SU-DHL-6 (cell line): ENCODE data around the gene F8.

Source experiments
- H2AFZ ChIP-seq: fragments of 200-600 bp; sonication (generic); 2 replicates; pipeline ENCODE4 v1.6.1; 2014; ENCODE audit warnings: low read depth, mild to moderate bottlenecking, moderate library complexity, mixed read lengths, antibody characterized with exemption, low read length; ENCODE audit not compliant: severe bottlenecking
- H3F3A ChIP-seq: fragments of 200-600 bp; shearing (Covaris generic); 2 replicates; pipeline ENCODE4 v1.6.0; 2016; ENCODE audit warnings: antibody characterized with exemption, mild to moderate bottlenecking; ENCODE audit not compliant: insufficient read depth
- H3K27ac ChIP-seq: fragments of 200-600 bp; sonication (generic); 2 replicates; pipeline ENCODE4 v1.5.1; 2016; ENCODE audit warnings: low read depth, mild to moderate bottlenecking, low read length, moderate library complexity, mixed read lengths
- H3K27me3 ChIP-seq: fragments of 200-600 bp; sonication (generic), shearing (Covaris generic); 2 replicates; pipeline ENCODE4 v1.6.0; 2014; ENCODE audit warnings: mild to moderate bottlenecking, low read length
- H3K36me3 ChIP-seq: fragments of 200-600 bp; sonication (generic); 2 replicates; pipeline ENCODE4 v1.6.1; 2014; ENCODE audit warnings: mild to moderate bottlenecking, low read length, mixed read lengths
- H3K4me2 ChIP-seq: fragments of 300-600, 200-600 bp; shearing (Covaris generic), sonication (generic); 2 replicates; pipeline ENCODE4 v1.6.0; 2014; ENCODE audit warnings: low read length, low read depth, mild to moderate bottlenecking; ENCODE audit not compliant: poor library complexity, severe bottlenecking
- H3K4me3 ChIP-seq: fragments of 200-600 bp; sonication (generic); 2 replicates; pipeline ENCODE4 v1.5.1; 2014; ENCODE audit warnings: antibody characterized with exemption, low read length, mild to moderate bottlenecking, mixed read lengths; ENCODE audit not compliant: insufficient read depth, poor library complexity, severe bottlenecking
- H3K79me2 ChIP-seq: fragments of 200-600 bp; sonication (generic); 2 replicates; pipeline ENCODE4 v1.6.1; 2014; ENCODE audit warnings: mild to moderate bottlenecking, low read length, moderate library complexity; ENCODE audit not compliant: insufficient read depth
- H3K9ac ChIP-seq: fragments of 200-600 bp; sonication (generic); 2 replicates; pipeline ENCODE4 v1.7.0; 2014; ENCODE audit warnings: mild to moderate bottlenecking, low read length
- H3K9me2 ChIP-seq: fragments of 200-600 bp; sonication (generic); replicated peaks from 2 replicates; pipeline ENCODE4 v1.6.1; 2014; ENCODE audit warnings: low read length; ENCODE audit not compliant: insufficient read depth
- H3K9me3 ChIP-seq: fragments of 200-600 bp; sonication (generic); 2 replicates; pipeline ENCODE4 v1.6.1; 2014; ENCODE audit warnings: low read length, mixed read lengths; ENCODE audit not compliant: insufficient read depth
- H4K20me1 ChIP-seq: fragments of 200-600 bp; sonication (generic); 2 replicates; pipeline ENCODE4 v1.6.1; 2014; ENCODE audit warnings: low read depth, mild to moderate bottlenecking, antibody characterized with exemption, low read length, moderate library complexity, mixed read lengths
- EZH2phosphoT487 ChIP-seq: fragments of 200-600 bp; sonication (generic), shearing (Covaris generic); conservative IDR thresholded peaks from 2 replicates; pipeline ENCODE4 v1.6.1; 2018; ENCODE audit warnings: mild to moderate bottlenecking, antibody characterized with exemption, low read length, moderate library complexity, mixed read lengths
- TF ChIP-seq, protein P1 (sequence below): fragments of 200-600 bp; sonication (generic); IDR thresholded peaks from one replicate; pipeline ENCODE4 v1.5.1; 2017; ENCODE audit warnings: antibody characterized with exemption, mild to moderate bottlenecking, low read length, moderate library complexity; ENCODE audit not compliant: insufficient read depth, poor library complexity, severe bottlenecking

Gene F8

DNA sequence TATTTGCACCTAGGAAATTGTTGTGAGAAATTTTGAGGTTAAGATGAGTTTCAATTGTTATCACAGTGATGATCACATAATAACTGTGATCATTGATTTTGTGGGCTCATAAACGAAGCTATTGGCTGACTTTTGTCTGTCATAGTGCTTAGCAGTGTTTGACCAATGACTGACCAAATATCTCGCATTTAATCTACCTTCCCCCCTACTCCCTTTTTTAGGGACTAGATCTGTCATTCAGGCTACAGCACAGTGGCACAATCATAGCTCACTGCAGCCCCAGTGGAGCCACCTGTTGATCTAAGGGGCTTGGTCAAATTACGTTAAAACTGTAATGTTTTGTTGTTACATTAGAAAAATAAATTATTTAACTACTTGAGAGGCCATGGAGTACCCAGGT, 5.6 kb upstream of the F8 start:
- peaks cover 12% of the 10 kb centered on the region for H3F3A ChIP-seq
- TF ChIP-seq, protein P1, sequence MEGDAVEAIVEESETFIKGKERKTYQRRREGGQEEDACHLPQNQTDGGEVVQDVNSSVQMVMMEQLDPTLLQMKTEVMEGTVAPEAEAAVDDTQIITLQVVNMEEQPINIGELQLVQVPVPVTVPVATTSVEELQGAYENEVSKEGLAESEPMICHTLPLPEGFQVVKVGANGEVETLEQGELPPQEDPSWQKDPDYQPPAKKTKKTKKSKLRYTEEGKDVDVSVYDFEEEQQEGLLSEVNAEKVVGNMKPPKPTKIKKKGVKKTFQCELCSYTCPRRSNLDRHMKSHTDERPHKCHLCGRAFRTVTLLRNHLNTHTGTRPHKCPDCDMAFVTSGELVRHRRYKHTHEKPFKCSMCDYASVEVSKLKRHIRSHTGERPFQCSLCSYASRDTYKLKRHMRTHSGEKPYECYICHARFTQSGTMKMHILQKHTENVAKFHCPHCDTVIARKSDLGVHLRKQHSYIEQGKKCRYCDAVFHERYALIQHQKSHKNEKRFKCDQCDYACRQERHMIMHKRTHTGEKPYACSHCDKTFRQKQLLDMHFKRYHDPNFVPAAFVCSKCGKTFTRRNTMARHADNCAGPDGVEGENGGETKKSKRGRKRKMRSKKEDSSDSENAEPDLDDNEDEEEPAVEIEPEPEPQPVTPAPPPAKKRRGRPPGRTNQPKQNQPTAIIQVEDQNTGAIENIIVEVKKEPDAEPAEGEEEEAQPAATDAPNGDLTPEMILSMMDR, result no peak
- no peak for TF ChIP-seq EZH2phosphoT487
- H3K27ac ChIP-seq, result peak overlapping the region; percentile 98
- peak overlapping the region; percentile 24 for H2AFZ ChIP-seq
- peak overlapping the region; percentile 90 for H3K4me3 ChIP-seq
- H4K20me1 ChIP-seq, result no peaks in the 10 kb centered on the region
- no peaks in the 10 kb centered on the region for H3K36me3 ChIP-seq
- H3K27me3 ChIP-seq, result no peaks in the 10 kb centered on the region
- peak overlapping the region; percentile 87 for H3K9ac ChIP-seq
- H3K9me3 ChIP-seq, result no peaks in the 10 kb centered on the region
- peak overlapping the region; percentile 79 for H3K4me2 ChIP-seq
- H3K9me2 ChIP-seq, result no peaks in the 10 kb centered on the region
- H3K79me2 ChIP-seq, result peaks cover 33% of the 10 kb centered on the region

GRCh38 chrX:155027509-155028066, 5.1 kb upstream of the F8 start:
- Histone ChIP-seq H4K20me1 (no peaks in the 10 kb centered on the region), H3K9me2 (no peaks in the 10 kb centered on the region), H3K4me3 (peak overlapping the region; percentile 90), H3F3A (peaks cover 12% of the 10 kb centered on the region), H3K9me3 (no peaks in the 10 kb centered on the region), H3K79me2 (peaks cover 33% of the 10 kb centered on the region), H3K4me2 (peak overlapping the region; percentile 79), H3K9ac (peak overlapping the region; percentile 87), H2AFZ (peak overlapping the region; percentile 51), H3K27ac (peak overlapping the region; percentile 98), H3K27me3 (no peaks in the 10 kb centered on the region), H3K36me3 (no peaks in the 10 kb centered on the region)
- TF ChIP-seq, protein P1, result no peak
- no peak for TF ChIP-seq EZH2phosphoT487

DNA sequence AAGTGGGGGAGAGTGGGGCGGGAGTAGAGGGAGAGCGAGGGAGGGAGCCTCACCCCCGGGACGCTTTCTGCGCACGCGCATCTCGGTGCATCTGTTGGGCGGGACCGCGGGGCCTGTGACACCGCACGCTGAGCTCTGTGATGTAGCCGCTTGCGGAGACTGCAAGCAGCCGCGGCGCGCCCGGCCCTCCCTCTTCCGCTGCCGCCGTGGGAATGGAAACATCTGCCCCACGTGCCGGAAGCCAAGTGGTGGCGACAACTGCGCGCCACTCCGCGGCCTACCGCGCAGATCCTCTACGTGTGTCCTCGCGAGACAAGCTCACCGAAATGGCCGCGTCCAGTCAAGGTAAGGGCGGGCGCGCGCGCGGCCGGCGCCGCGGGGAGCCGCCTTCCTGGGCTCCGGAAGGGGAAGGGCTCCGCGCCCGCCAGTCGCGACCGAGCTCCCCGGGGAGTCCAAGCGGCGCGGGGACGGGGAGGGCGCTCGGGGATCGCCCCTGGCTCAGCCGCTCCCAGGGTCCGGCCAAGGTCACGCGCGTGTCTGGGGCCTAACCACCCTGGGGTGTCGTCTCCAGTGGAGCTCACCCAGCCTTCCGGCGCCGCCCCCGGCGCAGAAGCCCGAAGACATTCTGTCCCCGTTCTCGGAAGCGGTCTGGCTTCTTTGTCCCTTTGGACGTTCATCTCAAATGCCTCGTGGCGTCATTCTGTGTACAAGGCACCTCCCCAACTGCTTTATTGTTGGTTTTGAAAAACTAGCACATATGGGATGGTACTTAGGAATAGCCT, 4.4 kb upstream of the F8 start, which contains the start of gene FUNDC2:
Gene FUNDC2, plus strand, starts transcription at position 118 of the 782 bp plus-strand sequence. Its CDS starts 95 bp downstream, at position 213.
- Histone ChIP-seq H3K27me3 (no peaks in the 10 kb centered on the region), H3K36me3 (no peaks in the 10 kb centered on the region), H3K4me3 (peak within 1 kb of the TSS; percentile 90), H4K20me1 (no peaks in the 10 kb centered on the region), H3K79me2 (peaks cover 33% of the 10 kb centered on the region), H3K27ac (peak within 1 kb of the TSS; percentile 98), H2AFZ (peak within 1 kb of the TSS; percentile 54), H3K4me2 (peak within 1 kb of the TSS; percentile 98), H3F3A (peaks cover 12% of the 10 kb centered on the region), H3K9ac (peak within 1 kb of the TSS; percentile 87), H3K9me2 (no peaks in the 10 kb centered on the region), H3K9me3 (no peaks in the 10 kb centered on the region)
- TF ChIP-seq EZH2phosphoT487, result no peak
- TF ChIP-seq, protein P1, result no peak
